CD4-positive, alpha-beta memory T cell (primary cell): ENCODE data around the gene C10orf90. TPM values are rescaled to one million over a fixed set of nuclear protein-coding genes. Genes with fewer than 3 reads are reported as not detected.
"Not testable (repeated sequence)": the region's sequence is repeated elsewhere in the genome, so short reads cannot be mapped to it uniquely, and the experiment has no call there.

Source experiments
- CTCF ChIA-PET: fragments of 350-600 bp; sonication (Branson Sonifier 250); formaldehyde crosslinking; loops from one replicate; lab custom pipeline; 2021; ENCODE audit warnings: inconsistent platforms; ENCODE audit not compliant: partially characterized antibody; lab: Charles Lee
- POLR2A ChIA-PET: fragments of 350-600 bp; sonication (Branson Sonifier 250); formaldehyde crosslinking; loops from one replicate; lab custom pipeline; 2021; ENCODE audit not compliant: partially characterized antibody; lab: Charles Lee
- DNase-seq, 5 donors: peaks; one replicate each; pipeline versions ENCODE4 v3.0.0 to v3.0.0-alpha.2; 2020 to 2022; ENCODE audit warnings: mixed read lengths in 1 of 5
- H3K27ac ChIP-seq: one replicate; pipeline ENCODE4 v1.7.0; 2013; ENCODE audit warnings: low read depth, low read length
- H3K27me3 ChIP-seq: 2 replicates; pipeline ENCODE4 v1.7.0; 2013; ENCODE audit warnings: mild to moderate bottlenecking, low read length, moderate library complexity; ENCODE audit not compliant: insufficient read depth
- H3K36me3 ChIP-seq: 2 replicates; pipeline ENCODE4 v1.7.0; 2013; ENCODE audit warnings: mild to moderate bottlenecking, low read length, moderate library complexity; ENCODE audit not compliant: insufficient read depth
- H3K4me1 ChIP-seq: 2 replicates; pipeline ENCODE4 v1.7.0; 2013; ENCODE audit warnings: mild to moderate bottlenecking, low read length, moderate library complexity; ENCODE audit not compliant: insufficient read depth
- H3K4me3 ChIP-seq, 2 donors: one replicate each; pipeline ENCODE4 v1.7.0; 2013; ENCODE audit warnings: low read length in 2 of 2, mild to moderate bottlenecking in 1 of 2
- H3K9me3 ChIP-seq, 2 donors: one replicate each; pipeline ENCODE4 v1.7.0; 2013; ENCODE audit warnings: low read length in 2 of 2, control low read depth in 1 of 2; ENCODE audit not compliant: control insufficient read depth in 1 of 2
- H3K27ac Mint-ChIP-seq, 7 donors: one replicate each; pipeline ENCODE4 v1.8.0; 2020 to 2021; ENCODE audit warnings: mixed read lengths in 7 of 7, mild to moderate bottlenecking in 6 of 7, inconsistent platforms in 3 of 7, moderate library complexity in 3 of 7
- H3K27me3 Mint-ChIP-seq, 2 donors: one replicate each; pipeline ENCODE4 v1.8.0; 2020 to 2021; ENCODE audit warnings: mixed read lengths in 2 of 2
- H3K36me3 Mint-ChIP-seq, 2 donors: one replicate each; pipeline ENCODE4 v1.8.0; 2020 to 2021; ENCODE audit warnings: mixed read lengths in 2 of 2, inconsistent platforms in 1 of 2, mild to moderate bottlenecking in 1 of 2
- H3K4me1 Mint-ChIP-seq, 4 donors: one replicate each; pipeline ENCODE4 v1.8.0; 2020 to 2021; ENCODE audit warnings: mixed read lengths in 4 of 4, mild to moderate bottlenecking in 1 of 4
- H3K4me3 Mint-ChIP-seq, 8 donors: one replicate each; pipeline ENCODE4 v1.8.0; 2020 to 2021; ENCODE audit warnings: mixed read lengths in 8 of 8, mild to moderate bottlenecking in 7 of 8, moderate library complexity in 6 of 8, inconsistent platforms in 3 of 8
- H3K9me3 Mint-ChIP-seq, 8 donors: one replicate each; pipeline ENCODE4 v1.8.0; 2020 to 2021; ENCODE audit warnings: mixed read lengths in 8 of 8, mild to moderate bottlenecking in 5 of 8, inconsistent platforms in 3 of 8, moderate library complexity in 1 of 8
- intact Hi-C: fragments of 100-400 bp; cut with micrococcal nuclease; formaldehyde crosslinking; loops from one replicate; pipeline ENCODE4 v1.15.1; 2023
- polyA plus RNA-seq, 2 donors: library from polyadenylated mRNA; unstranded; fragments of 300-500 nt; fragmentation: Illumina TruSeq; gene quantifications; one replicate each; pipeline ENCODE4 v1.2.3, GENCODE V29; 2021
- total RNA-seq, 2 experiments: library from RNA; stranded (reverse); gene quantifications; one replicate each; pipeline ENCODE4 v1.2.3, GENCODE V29; 2021

Gene C10orf90
- total and polyA plus RNA-seq, 4 experiments from 2014 or later, result not detected

GRCh38 chr10:126380352-126381076 is 290.0 kb downstream of the C10orf90 start:
- ChIA-PET CTCF (no interaction called here), POLR2A (no interaction called here)

GRCh38 chr10:126379166-126379565 is 291.3 kb downstream of the C10orf90 start:
- H3K27me3 ChIP-seq, H3K27me3 Mint-ChIP-seq, intact Hi-C loops, H3K4me1 Mint-ChIP-seq, H3K4me3 Mint-ChIP-seq, H3K27ac ChIP-seq, H3K4me1 ChIP-seq, H3K9me3 ChIP-seq, H3K4me3 ChIP-seq, POLR2A ChIA-PET, H3K36me3 ChIP-seq, CTCF ChIA-PET, H3K36me3 Mint-ChIP-seq, H3K27ac Mint-ChIP-seq, DNase-seq: not testable (repeated sequence)
- H3K9me3 Mint-ChIP-seq, result peaks cover 0 to 13% (median 5%) of the 10 kb centered on the region in 8 donors

More at GRCh38 chr10:126380352-126381076, 290.0 kb downstream of the C10orf90 start:
- no peaks in the 10 kb centered on the region for H3K36me3 ChIP-seq
- intact Hi-C loops, result no loop called here
- peak overlapping the region in 1 of 7 donors; percentile 22 for H3K27ac Mint-ChIP-seq
- H3K27ac ChIP-seq, result no peak overlapping the region
- no peaks in the 10 kb centered on the region for H3K36me3 Mint-ChIP-seq
- H3K4me1 ChIP-seq, result no peaks in the 10 kb centered on the region
- peaks cover under 1 to 1% of the 10 kb centered on the region in 2 donors for H3K27me3 Mint-ChIP-seq
- no peaks in the 10 kb centered on the region for H3K9me3 ChIP-seq
- no peak overlapping the region for H3K4me3 ChIP-seq
- peaks cover 0 to 11% (median 2%) of the 10 kb centered on the region in 8 donors for H3K9me3 Mint-ChIP-seq
- H3K4me3 Mint-ChIP-seq, result no peak overlapping the region
- H3K27me3 ChIP-seq, result no peaks in the 10 kb centered on the region
- DNase-seq, result no peak
- peaks cover 0 to 1% (median 0%) of the 10 kb centered on the region in 4 donors for H3K4me1 Mint-ChIP-seq

GRCh38 chr10:126376956-126377355 is 293.5 kb downstream of the C10orf90 start:
- no peak overlapping the region for H3K27ac ChIP-seq
- intact Hi-C loops, result no loop called here
- ChIA-PET CTCF (no interaction called here), POLR2A (no interaction called here)
- H3K27me3 ChIP-seq, result no peaks in the 10 kb centered on the region
- Mint-ChIP-seq H3K4me3 (no peak overlapping the region), H3K9me3 (peaks cover 0 to 13% (median 5%) of the 10 kb centered on the region in 8 donors), H3K36me3 (no peaks in the 10 kb centered on the region), H3K27me3 (no peaks in the 10 kb centered on the region), H3K27ac (no peak overlapping the region), H3K4me1 (no peaks in the 10 kb centered on the region)
- H3K36me3 ChIP-seq, result no peaks in the 10 kb centered on the region
- no peak for DNase-seq
- no peaks in the 10 kb centered on the region for H3K9me3 ChIP-seq
- H3K4me1 ChIP-seq, result no peaks in the 10 kb centered on the region
- no peak overlapping the region for H3K4me3 ChIP-seq

- Mint-ChIP-seq H3K27ac (no peak overlapping the region), H3K9me3 (peaks cover 0 to 13% (median 4%) of the 10 kb centered on the region in 8 donors), H3K27me3 (no peaks in the 10 kb centered on the region), H3K4me1 (no peaks in the 10 kb centered on the region), H3K36me3 (no peaks in the 10 kb centered on the region), H3K4me3 (no peak overlapping the region)
- no peak for DNase-seq
- CTCF ChIA-PET, result no interaction called here
- Histone ChIP-seq H3K36me3 (no peaks in the 10 kb centered on the region), H3K4me3 (no peak overlapping the region), H3K9me3 (no peaks in the 10 kb centered on the region), H3K4me1 (no peaks in the 10 kb centered on the region), H3K27me3 (no peaks in the 10 kb centered on the region), H3K27ac (no peak overlapping the region)
- POLR2A ChIA-PET, result no interaction called here
- intact Hi-C loops, result no loop called here
These were observed 294.5 kb downstream of the C10orf90 start for GRCh38 chr10:126375926-126376554.

GRCh38 chr10:126375299-126375698 is 295.2 kb downstream of the C10orf90 start:
- no peaks in the 10 kb centered on the region for H3K36me3 Mint-ChIP-seq
- Histone ChIP-seq H3K27me3 (no peaks in the 10 kb centered on the region), H3K36me3 (no peaks in the 10 kb centered on the region), H3K27ac (no peak overlapping the region), H3K9me3 (no peaks in the 10 kb centered on the region), H3K4me1 (no peaks in the 10 kb centered on the region), H3K4me3 (no peak overlapping the region)
- H3K27me3 Mint-ChIP-seq, result no peaks in the 10 kb centered on the region
- H3K27ac Mint-ChIP-seq, result no peak overlapping the region
- no peak for DNase-seq
- ChIA-PET POLR2A (no interaction called here), CTCF (no interaction called here)
- peaks cover 0 to 13% (median 3%) of the 10 kb centered on the region in 8 donors for H3K9me3 Mint-ChIP-seq
- H3K4me1 Mint-ChIP-seq, result no peaks in the 10 kb centered on the region
- H3K4me3 Mint-ChIP-seq, result no peak overlapping the region
- intact Hi-C loops, result no loop called here

Other genes starting within 250 kb of the C10orf90 start
- gene DOCK1, start 234.7 kb upstream of the C10orf90 start, total RNA-seq, result under 1 TPM; 0.17 TPM
- not detected for gene DOCK1, start 234.7 kb upstream of the C10orf90 start, polyA plus RNA-seq